Activated T-cell treated with anti-CD3 and anti-CD28 coated beads, Interleukin-2, amount 50 U/mL, for 1 hour (primary cell): ENCODE measurements around the gene CYB561.

ENCODE experiments used
- DNase-seq: peaks from one replicate; pipeline ENCODE4 v3.0.0-alpha.2; 2020

The CYB561 gene

GRCh38 chr17:63448655-63449054 lies 2.5 kb upstream of the CYB561 start:
- no peak for DNase-seq

GRCh38 chr17:63447471-63448009 lies 1.4 kb upstream of the CYB561 start:
- DNase-seq, result no peak

DNA sequence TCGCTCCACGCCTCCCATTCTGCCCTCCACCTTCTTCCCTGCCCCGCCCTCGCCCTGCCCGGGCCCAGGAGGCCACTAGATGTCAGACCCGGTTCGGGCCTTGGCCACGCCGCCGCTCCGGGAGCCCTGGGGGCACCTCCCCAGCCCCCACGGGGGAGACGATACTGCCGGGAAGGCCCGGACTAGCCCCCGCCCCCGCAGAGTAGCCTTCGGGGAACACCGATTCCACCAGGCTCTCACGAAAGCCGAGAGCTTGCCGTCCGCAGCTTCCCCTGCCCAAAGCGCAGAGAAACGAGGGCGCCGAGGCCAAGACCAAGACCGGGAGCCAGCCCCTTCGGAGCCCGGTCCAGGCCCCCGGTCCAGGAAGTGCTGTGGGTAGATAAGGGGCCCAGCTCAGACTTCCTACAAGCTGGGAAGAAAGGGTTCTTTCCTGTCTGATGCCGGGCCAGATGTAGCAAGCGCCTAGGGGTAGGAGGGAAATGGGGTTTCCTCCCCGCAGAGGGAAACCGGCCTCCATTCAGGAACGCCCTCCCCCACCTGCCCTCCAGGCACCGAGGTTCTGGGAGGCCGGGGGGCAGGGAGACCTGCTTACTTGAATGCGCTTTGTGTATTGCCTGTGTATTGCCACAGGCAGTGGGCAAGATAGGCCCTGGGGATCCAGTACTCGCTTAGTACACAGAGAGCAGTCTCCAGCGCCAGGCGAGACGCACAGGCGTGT lies 806 bp upstream of the CYB561 start:
- DNase-seq, result peak; percentile 62

DNA sequence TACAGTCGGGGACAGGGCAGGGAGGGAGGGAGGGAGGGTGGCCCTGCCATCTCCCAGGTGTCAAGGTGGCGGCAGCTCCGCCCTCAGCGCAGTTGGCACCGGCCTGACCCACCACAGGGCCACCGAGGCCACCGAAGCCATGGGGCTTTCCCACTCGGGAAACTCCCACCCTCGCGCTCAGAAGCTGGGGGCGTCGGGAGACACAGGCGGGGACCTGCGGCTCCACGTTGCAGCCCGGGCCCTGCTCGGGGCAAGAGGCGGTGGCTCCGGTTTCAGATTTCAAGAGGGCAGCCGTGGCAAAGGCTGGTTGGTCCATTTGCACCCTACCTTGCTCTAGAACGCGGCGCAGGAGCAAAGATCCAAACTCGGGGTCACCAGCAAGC lies 544 bp downstream of the CYB561 start:
- peak; percentile 67 for DNase-seq

DNA sequence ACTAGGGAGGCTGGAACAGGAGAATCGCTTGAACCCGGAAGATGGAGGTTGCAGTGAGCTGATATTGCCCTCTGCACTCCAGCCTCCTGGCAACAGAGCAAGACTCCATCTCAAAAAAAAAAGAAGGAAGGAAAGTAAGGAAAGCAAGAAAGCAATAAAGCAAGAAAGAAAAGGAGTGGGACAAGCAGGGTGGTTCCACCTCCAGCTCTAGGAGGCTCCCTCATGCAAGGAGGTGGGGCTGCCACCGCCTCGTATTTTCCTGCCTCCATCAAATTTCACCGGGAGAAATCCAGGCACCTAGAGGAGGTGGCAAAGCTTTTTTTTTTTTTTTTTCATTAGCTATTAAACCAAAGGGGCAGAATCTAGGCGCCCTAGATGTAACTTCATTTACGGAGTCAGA lies 1.0 kb downstream of the CYB561 start:
- DNase-seq, result no peak

DNA sequence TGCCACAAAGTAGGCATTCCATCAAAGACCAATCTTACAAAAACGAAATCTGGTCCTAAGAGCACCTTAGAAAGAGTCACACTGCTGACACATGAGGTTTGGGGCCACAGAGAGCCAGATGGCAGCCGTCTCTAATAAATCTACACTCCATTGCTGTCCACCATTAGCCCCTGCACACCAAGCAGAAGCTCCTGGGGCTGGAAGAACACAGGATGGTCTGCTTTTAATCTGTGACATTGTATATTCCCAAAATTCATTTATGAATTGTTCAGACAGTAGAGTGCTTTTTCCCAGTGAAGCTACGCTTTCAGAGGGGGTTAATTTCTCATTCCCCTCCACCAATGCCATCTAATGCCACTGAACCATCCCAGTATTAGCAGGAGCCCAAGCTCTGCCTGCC lies 1.6 kb downstream of the CYB561 start:
- no peak for DNase-seq

DNA sequence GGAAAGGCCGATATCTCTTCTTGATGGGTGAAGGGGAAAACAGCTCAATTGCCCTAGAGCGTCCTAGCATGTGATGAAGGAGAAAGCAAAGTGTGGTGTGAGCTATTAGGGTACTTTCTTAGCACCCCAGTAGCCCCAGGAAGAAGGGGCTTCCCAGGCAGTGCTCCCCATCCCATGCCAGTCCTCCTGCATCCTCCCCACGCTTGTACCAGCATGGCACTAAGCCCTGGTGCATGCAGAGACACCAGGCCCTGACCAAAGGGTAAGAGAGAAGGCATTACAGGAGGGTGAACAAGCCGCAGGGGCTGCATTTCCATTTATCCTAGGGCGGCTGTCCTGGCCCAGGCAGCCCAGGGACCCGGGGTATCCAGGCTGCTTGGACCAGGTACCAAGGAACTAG lies 3.1 kb downstream of the CYB561 start:
- DNase-seq, result no peak

GRCh38 chr17:63442549-63443035 lies 3.5 kb downstream of the CYB561 start:
- DNase-seq, result no peak

GRCh38 chr17:63442074-63442473 lies 4.0 kb downstream of the CYB561 start:
- DNase-seq, result no peak

- DNase-seq, result no peak
These were observed 4.5 kb downstream of the CYB561 start for GRCh38 chr17:63441654-63442053.

- no peak for DNase-seq
These were observed 5.3 kb downstream of the CYB561 start for GRCh38 chr17:63440770-63441335.

GRCh38 chr17:63440127-63440769 lies 5.9 kb downstream of the CYB561 start:
- no peak for DNase-seq

DNA sequence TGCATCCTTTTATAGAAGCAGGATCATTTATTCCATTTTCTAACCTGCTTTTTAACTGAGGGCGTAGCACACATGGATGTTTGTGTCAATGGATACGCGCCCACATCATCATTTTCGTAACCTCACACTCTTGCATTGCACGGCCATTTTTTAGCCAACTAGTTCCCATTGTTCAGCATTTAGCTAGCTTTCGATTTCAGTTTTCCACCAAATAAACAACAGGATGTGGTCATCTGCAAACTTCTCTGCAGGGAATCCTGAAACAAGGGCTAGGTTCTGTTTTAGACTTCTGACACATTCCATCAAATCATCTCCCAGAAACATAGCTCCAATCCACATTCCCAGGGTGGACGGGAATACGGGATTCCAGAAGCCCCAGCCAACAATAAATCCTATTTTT lies 6.4 kb downstream of the CYB561 start:
- no peak for DNase-seq

- DNase-seq, result no peak
These were observed 7.7 kb downstream of the CYB561 start for GRCh38 chr17:63438092-63439051.

GRCh38 chr17:63437287-63438091 lies 8.6 kb downstream of the CYB561 start:
- no peak for DNase-seq

DNA sequence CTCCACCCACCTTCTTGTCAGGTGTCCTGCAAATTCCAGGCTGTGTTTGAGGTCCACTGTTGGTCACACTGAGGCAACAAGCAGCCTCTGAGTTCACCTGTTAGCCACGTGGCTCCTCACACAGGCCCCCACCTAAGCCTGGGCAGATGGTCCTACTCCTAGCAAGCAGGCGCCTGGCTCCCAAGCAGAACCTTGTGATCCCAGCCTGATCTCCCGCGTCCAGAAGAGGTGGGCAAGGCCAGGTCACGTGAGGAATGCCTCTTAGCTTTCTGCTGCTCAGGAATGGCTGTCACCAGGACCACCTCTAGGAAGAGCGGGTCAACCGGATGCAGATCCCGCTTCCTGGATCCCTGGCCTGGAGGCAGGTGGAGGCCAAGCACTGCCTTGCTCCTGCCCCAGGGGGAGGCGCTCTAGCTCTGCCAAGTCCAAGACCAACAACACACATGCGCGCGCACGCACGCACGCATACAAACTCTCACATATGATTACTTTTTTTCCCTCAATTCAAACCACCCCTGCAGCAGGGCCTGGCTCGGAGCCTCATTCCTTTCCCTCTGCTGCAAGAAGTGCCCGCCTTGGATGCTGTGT lies 9.5 kb downstream of the CYB561 start:
- DNase-seq, result no peak

DNA sequence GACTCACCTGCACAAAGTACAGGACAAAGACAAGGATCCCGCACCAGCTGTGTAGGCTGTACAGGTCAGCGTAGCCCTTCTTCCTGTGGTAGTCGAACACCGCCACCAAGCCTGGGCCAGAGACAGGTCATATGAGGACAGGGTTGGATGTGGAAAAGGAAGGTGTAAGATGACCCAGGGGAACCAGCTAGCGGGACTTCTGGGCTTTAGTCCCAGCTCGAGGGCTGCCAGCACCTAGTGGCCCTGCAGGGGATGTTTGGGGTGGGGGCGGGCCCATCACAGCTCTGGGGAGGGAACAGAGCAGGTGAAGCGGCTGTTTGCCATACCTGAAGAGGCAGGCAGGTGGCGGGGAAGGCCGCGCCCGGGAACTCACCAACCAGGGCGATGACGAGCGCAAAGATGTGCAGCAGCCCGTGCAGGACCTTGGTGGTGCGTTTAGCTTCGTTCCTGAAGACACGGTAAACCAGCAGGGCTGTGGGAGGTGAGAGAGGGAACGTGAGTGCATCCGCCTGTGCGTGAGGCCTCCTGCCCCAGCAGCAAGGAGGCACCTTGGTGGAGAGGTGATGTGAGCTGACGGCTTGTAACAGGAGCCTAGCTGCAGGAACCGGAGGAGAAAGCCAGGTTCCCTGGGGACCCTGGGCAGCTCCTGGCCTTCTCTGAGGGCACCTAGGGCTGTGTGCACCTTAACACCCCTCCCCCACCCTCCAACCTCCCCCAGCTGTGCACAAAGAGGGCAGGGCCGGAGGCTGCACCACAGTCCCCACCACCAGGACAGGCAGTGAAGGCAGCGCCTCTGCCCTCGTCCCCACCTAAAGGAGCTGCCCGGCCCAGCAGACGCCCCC lies 10.2 kb downstream of the CYB561 start:
- DNase-seq, result no peak

GRCh38 chr17:63434951-63435571 lies 11.0 kb downstream of the CYB561 start:
- DNase-seq, result peak; percentile 55

- DNase-seq, result no peak
These were observed 12.1 kb downstream of the CYB561 start for GRCh38 chr17:63433746-63434591.
